ENCODE results near the gene NFATC2IP. TPM values are rescaled to one million over a fixed set of nuclear protein-coding genes. Genes with fewer than 3 reads are reported as not detected.
"Not testable (repeated sequence)": the region's sequence is repeated elsewhere in the genome, so short reads cannot be mapped to it uniquely, and the experiment has no call there.

Gene NFATC2IP
- polyA plus RNA-seq, 3 donors = 30.8 to 85.9 (median 76.7) TPM

GRCh38 chr16:28989363-28989762, 38.6 kb downstream of the NFATC2IP start:
- no peak for DNase-seq

GRCh38 chr16:28990375-28991040, 39.8 kb downstream of the NFATC2IP start:
- no peak for DNase-seq

- DNase-seq = no peak
Measured at GRCh38 chr16:28991687-28992086, 41.0 kb downstream of the NFATC2IP start.

- DNase-seq = no peak
Measured at GRCh38 chr16:28992496-28992895, 41.8 kb downstream of the NFATC2IP start.

- DNase-seq = no peak
Measured at GRCh38 chr16:28998837-28999236, 48.1 kb downstream of the NFATC2IP start.

GRCh38 chr16:28999577-28999976, 48.8 kb downstream of the NFATC2IP start:
- no peak for DNase-seq

GRCh38 chr16:29000019-29000418, 49.3 kb downstream of the NFATC2IP start:
- no peak for DNase-seq

- DNase-seq = not testable (repeated sequence)
Measured at GRCh38 chr16:29004496-29005139, 53.9 kb downstream of the NFATC2IP start.

GRCh38 chr16:29007730-29008593, 57.2 kb downstream of the NFATC2IP start:
- DNase-seq = no peak

GRCh38 chr16:29009050-29009837, 58.5 kb downstream of the NFATC2IP start:
- DNase-seq = no peak

GRCh38 chr16:29009838-29010166, 59.1 kb downstream of the NFATC2IP start:
- no peak for DNase-seq

GRCh38 chr16:29011112-29011511, 60.4 kb downstream of the NFATC2IP start:
- DNase-seq = no peak

- DNase-seq = no peak
Measured at GRCh38 chr16:29011851-29012250, 61.1 kb downstream of the NFATC2IP start.

GRCh38 chr16:29012913-29013553, 62.3 kb downstream of the NFATC2IP start:
- no peak for DNase-seq

- no peak for DNase-seq
Measured at GRCh38 chr16:29014561-29015069, 63.9 kb downstream of the NFATC2IP start.

Other genes with a start within 250 kb of the NFATC2IP start
- 100 to 1,000 TPM; 447 to 620 (median 545) TPM for gene EIF3C, start 239.5 kb upstream of the NFATC2IP start, polyA plus RNA-seq (ENCODE audit: insufficient read length in 3 of 3)
- gene NPIPB9, start 199.2 kb upstream of the NFATC2IP start, polyA plus RNA-seq (ENCODE audit: insufficient read length in 3 of 3) = 1 to 10 TPM; 1.4 to 5.5 (median 2.2) TPM
- gene ATXN2L, start 127.9 kb upstream of the NFATC2IP start, polyA plus RNA-seq (ENCODE audit: insufficient read length in 3 of 3) = 100 to 1,000 TPM; 116 to 132 (median 127) TPM
- 100 to 1,000 TPM; 220 to 228 (median 223) TPM for gene TUFM, start 104.6 kb upstream of the NFATC2IP start, polyA plus RNA-seq (ENCODE audit: insufficient read length in 3 of 3)
- gene SH2B1, start 87.1 kb upstream of the NFATC2IP start, polyA plus RNA-seq (ENCODE audit: insufficient read length in 3 of 3) = 10 to 100 TPM; 69.7 to 92.7 (median 86.7) TPM
- 1 to 10 TPM; 3.7 to 9.9 (median 5.2) TPM for gene ATP2A1, start 72.4 kb upstream of the NFATC2IP start, polyA plus RNA-seq (ENCODE audit: insufficient read length in 3 of 3)
- gene RABEP2, start 25.7 kb upstream of the NFATC2IP start, polyA plus RNA-seq (ENCODE audit: insufficient read length in 3 of 3) = 10 to 100 TPM; 26.0 to 32.0 (median 30.8) TPM
- 1 to 10 TPM; 3.8 to 5.0 (median 4.4) TPM for gene CD19, start 19.0 kb upstream of the NFATC2IP start, polyA plus RNA-seq (ENCODE audit: insufficient read length in 3 of 3)
- 10 to 100 TPM; 51.3 to 64.6 (median 60.5) TPM for gene SPNS1, start 23.8 kb downstream of the NFATC2IP start, polyA plus RNA-seq (ENCODE audit: insufficient read length in 3 of 3)
- 1 to 10 TPM; 5.8 to 9.5 (median 9.1) TPM for gene LAT, start 34.1 kb downstream of the NFATC2IP start, polyA plus RNA-seq (ENCODE audit: insufficient read length in 3 of 3)